Activated CD4-positive, alpha-beta memory T cell treated with anti-CD3 and anti-CD28 coated beads for 36 hours (primary cell): ENCODE data around the gene KCNQ5. TPM values are rescaled to one million over a fixed set of nuclear protein-coding genes. Genes with fewer than 3 reads are reported as not detected.

Experiments
- CTCF ChIA-PET: fragments of 350-600 bp; sonication (Branson Sonifier 250); formaldehyde crosslinking; loops from one replicate; lab custom pipeline; 2021; ENCODE audit warnings: antibody characterized with exemption, inconsistent platforms; lab: Charles Lee
- POLR2A ChIA-PET: fragments of 350-600 bp; sonication (Branson Sonifier 250); formaldehyde crosslinking; loops from one replicate; lab custom pipeline; 2021; ENCODE audit warnings: antibody characterized with exemption; lab: Charles Lee
- DNase-seq: peaks from one replicate; pipeline ENCODE4 v3.0.0-alpha.2; 2020
- H3K27ac Mint-ChIP-seq: one replicate; pipeline ENCODE4 v1.8.0; 2021; ENCODE audit warnings: mixed read lengths
- H3K27me3 Mint-ChIP-seq: one replicate; pipeline ENCODE4 v1.8.0; 2021; ENCODE audit warnings: mixed read lengths
- H3K36me3 Mint-ChIP-seq: one replicate; pipeline ENCODE4 v1.8.0; 2021; ENCODE audit warnings: mixed read lengths
- H3K4me1 Mint-ChIP-seq: one replicate; pipeline ENCODE4 v1.8.0; 2021; ENCODE audit warnings: low read depth, mixed read lengths
- H3K4me3 Mint-ChIP-seq: one replicate; pipeline ENCODE4 v1.8.0; 2021; ENCODE audit warnings: mild to moderate bottlenecking, mixed read lengths
- H3K9me3 Mint-ChIP-seq: one replicate; pipeline ENCODE4 v1.8.0; 2021; ENCODE audit warnings: mixed read lengths
- intact Hi-C: fragments of 100-400 bp; cut with micrococcal nuclease; formaldehyde crosslinking; loops from one replicate; pipeline ENCODE4 v1.15.1; 2023
- total RNA-seq, 2 experiments: library from RNA; stranded (reverse); gene quantifications; one replicate each; pipeline ENCODE4 v1.2.3, GENCODE V29; 2021

The KCNQ5 gene
- total RNA-seq, 2 experiments from 2014 or later, result 4.5 to 5.2 TPM

GRCh38 chr6:72817208-72817607 is 195.3 kb downstream of the KCNQ5 start:
- H3K27me3 Mint-ChIP-seq, result no peaks in the 10 kb centered on the region
- DNase-seq, result no peak
- intact Hi-C loops, result no loop called here
- no peaks in the 10 kb centered on the region for H3K4me1 Mint-ChIP-seq
- CTCF ChIA-PET, result no interaction called here
- no peak overlapping the region for H3K4me3 Mint-ChIP-seq
- H3K9me3 Mint-ChIP-seq, result no peaks in the 10 kb centered on the region
- POLR2A ChIA-PET, result no interaction called here
- no peak overlapping the region for H3K27ac Mint-ChIP-seq
- H3K36me3 Mint-ChIP-seq, result no peaks in the 10 kb centered on the region

GRCh38 chr6:72819609-72820008 is 197.7 kb downstream of the KCNQ5 start:
- CTCF ChIA-PET, result no interaction called here
- Mint-ChIP-seq H3K36me3 (no peaks in the 10 kb centered on the region), H3K9me3 (no peaks in the 10 kb centered on the region), H3K27ac (no peak overlapping the region), H3K4me1 (peaks cover under 1% of the 10 kb centered on the region), H3K27me3 (no peaks in the 10 kb centered on the region), H3K4me3 (no peak overlapping the region)
- POLR2A ChIA-PET, result no interaction called here
- no peak for DNase-seq
- intact Hi-C loops, result no loop called here

- H3K4me1 Mint-ChIP-seq, result peaks cover 6% of the 10 kb centered on the region
- H3K4me3 Mint-ChIP-seq, result no peak overlapping the region
- CTCF ChIA-PET, result no interaction called here
- no peak for DNase-seq
- intact Hi-C loops, result no loop called here
- H3K27ac Mint-ChIP-seq, result no peak overlapping the region
- H3K27me3 Mint-ChIP-seq, result no peaks in the 10 kb centered on the region
- no peaks in the 10 kb centered on the region for H3K9me3 Mint-ChIP-seq
- POLR2A ChIA-PET, result no interaction called here
- no peaks in the 10 kb centered on the region for H3K36me3 Mint-ChIP-seq
These were observed 198.3 kb downstream of the KCNQ5 start for GRCh38 chr6:72820153-72820552.

GRCh38 chr6:72820906-72821305 is 199.0 kb downstream of the KCNQ5 start:
- DNase-seq, result no peak
- intact Hi-C loops, result no loop called here
- ChIA-PET CTCF (no interaction called here), POLR2A (interaction anchor here (0.6 kb wide), 1 partner anchor 20 kb away, joined by 3 read pairs; no protein-coding TSS in a partner anchor)
- Mint-ChIP-seq H3K36me3 (no peaks in the 10 kb centered on the region), H3K4me1 (peaks cover 13% of the 10 kb centered on the region), H3K27me3 (no peaks in the 10 kb centered on the region), H3K4me3 (no peak overlapping the region), H3K9me3 (no peaks in the 10 kb centered on the region), H3K27ac (no peak overlapping the region)

- intact Hi-C loops, result no loop called here
- no peaks in the 10 kb centered on the region for H3K27me3 Mint-ChIP-seq
- no peak overlapping the region for H3K4me3 Mint-ChIP-seq
- DNase-seq, result no peak
- H3K27ac Mint-ChIP-seq, result no peak overlapping the region
- H3K4me1 Mint-ChIP-seq, result peaks cover 17% of the 10 kb centered on the region
- ChIA-PET CTCF (no interaction called here), POLR2A (no interaction called here)
- no peaks in the 10 kb centered on the region for H3K9me3 Mint-ChIP-seq
- H3K36me3 Mint-ChIP-seq, result no peaks in the 10 kb centered on the region
These were observed 200.2 kb downstream of the KCNQ5 start for GRCh38 chr6:72822023-72822422.

- Mint-ChIP-seq H3K36me3 (no peaks in the 10 kb centered on the region), H3K4me3 (no peak overlapping the region), H3K27ac (no peak overlapping the region), H3K9me3 (no peaks in the 10 kb centered on the region), H3K4me1 (peaks cover 17% of the 10 kb centered on the region), H3K27me3 (no peaks in the 10 kb centered on the region)
- intact Hi-C loops, result no loop called here
- no peak for DNase-seq
- ChIA-PET CTCF (no interaction called here), POLR2A (no interaction called here)
These were observed 200.8 kb downstream of the KCNQ5 start for GRCh38 chr6:72822691-72823090.

GRCh38 chr6:72824833-72825232 is 203.0 kb downstream of the KCNQ5 start:
- POLR2A ChIA-PET, result no interaction called here
- Mint-ChIP-seq H3K9me3 (peaks cover 3% of the 10 kb centered on the region), H3K4me3 (no peak overlapping the region), H3K36me3 (peaks cover 3% of the 10 kb centered on the region), H3K27ac (no peak overlapping the region), H3K4me1 (peaks cover 17% of the 10 kb centered on the region), H3K27me3 (no peaks in the 10 kb centered on the region)
- CTCF ChIA-PET, result interaction anchor here (0.9 kb wide), 1 partner anchor 208 kb away, joined by 4 read pairs; no protein-coding TSS in a partner anchor
- intact Hi-C loops, result no loop called here
- no peak for DNase-seq

GRCh38 chr6:72825315-72825911 is 203.5 kb downstream of the KCNQ5 start:
- peaks cover 17% of the 10 kb centered on the region for H3K4me1 Mint-ChIP-seq
- ChIA-PET POLR2A (no interaction called here), CTCF (interaction anchor here (0.7 to 0.9 kb wide), 2 partner anchors 201 to 209 kb away, joined by 3 to 4 read pairs; no protein-coding TSS in a partner anchor)
- DNase-seq, result no peak
- H3K27ac Mint-ChIP-seq, result no peak overlapping the region
- H3K9me3 Mint-ChIP-seq, result peaks cover 3% of the 10 kb centered on the region
- intact Hi-C loops, result no loop called here
- no peaks in the 10 kb centered on the region for H3K27me3 Mint-ChIP-seq
- H3K4me3 Mint-ChIP-seq, result no peak overlapping the region
- peaks cover 3% of the 10 kb centered on the region for H3K36me3 Mint-ChIP-seq

- no peak overlapping the region for H3K4me3 Mint-ChIP-seq
These were observed 204.2 kb downstream of the KCNQ5 start for GRCh38 chr6:72826037-72826436.

GRCh38 chr6:72826744-72827438 is 205.0 kb downstream of the KCNQ5 start:
- H3K9me3 Mint-ChIP-seq, result peaks cover 3% of the 10 kb centered on the region
- intact Hi-C loops, result loop anchor here (1.0 to 2.0 kb wide), 3 partner anchors 178 to 206 kb away; no protein-coding TSS in a partner anchor
- POLR2A ChIA-PET, result no interaction called here

More at GRCh38 chr6:72826037-72826436, 204.2 kb downstream of the KCNQ5 start:
- intact Hi-C loops, result loop anchor here (1.0 to 2.0 kb wide), 3 partner anchors 177 to 205 kb away; no protein-coding TSS in a partner anchor
- Mint-ChIP-seq H3K27me3 (no peaks in the 10 kb centered on the region), H3K36me3 (peaks cover 3% of the 10 kb centered on the region), H3K9me3 (peaks cover 3% of the 10 kb centered on the region), H3K4me1 (peaks cover 17% of the 10 kb centered on the region), H3K27ac (no peak overlapping the region)
- no peak for DNase-seq
- POLR2A ChIA-PET, result no interaction called here
- CTCF ChIA-PET, result interaction anchor here (0.7 to 1.2 kb wide), 2 partner anchors 201 to 205 kb away, joined by 3 read pairs; no protein-coding TSS in a partner anchor

GRCh38 chr6:72828904-72829303 is 207.0 kb downstream of the KCNQ5 start:
- Mint-ChIP-seq H3K36me3 (peaks cover 3% of the 10 kb centered on the region), H3K4me3 (no peak overlapping the region), H3K27me3 (no peaks in the 10 kb centered on the region), H3K27ac (no peak overlapping the region), H3K4me1 (peaks cover 17% of the 10 kb centered on the region), H3K9me3 (peaks cover 3% of the 10 kb centered on the region)
- intact Hi-C loops, result no loop called here
- CTCF ChIA-PET, result no interaction called here
- no peak for DNase-seq
- POLR2A ChIA-PET, result no interaction called here

More at GRCh38 chr6:72826744-72827438, 205.0 kb downstream of the KCNQ5 start:
- Mint-ChIP-seq H3K27ac (no peak overlapping the region), H3K4me1 (peaks cover 17% of the 10 kb centered on the region), H3K4me3 (no peak overlapping the region), H3K27me3 (no peaks in the 10 kb centered on the region), H3K36me3 (peaks cover 3% of the 10 kb centered on the region)
- DNase-seq, result no peak
- CTCF ChIA-PET, result interaction anchor here (1.2 kb wide), 1 partner anchor 206 kb away, joined by 3 read pairs; no protein-coding TSS in a partner anchor

GRCh38 chr6:72832271-72832670 is 210.4 kb downstream of the KCNQ5 start:
- H3K4me1 Mint-ChIP-seq, result no peaks in the 10 kb centered on the region
- no peak overlapping the region for H3K27ac Mint-ChIP-seq
- no peaks in the 10 kb centered on the region for H3K27me3 Mint-ChIP-seq
- no peak for DNase-seq
- peaks cover 3% of the 10 kb centered on the region for H3K36me3 Mint-ChIP-seq
- CTCF ChIA-PET, result no interaction called here
- intact Hi-C loops, result no loop called here
- H3K9me3 Mint-ChIP-seq, result peaks cover 3% of the 10 kb centered on the region
- POLR2A ChIA-PET, result no interaction called here
- no peak overlapping the region for H3K4me3 Mint-ChIP-seq
